ENCODE measurements around the gene TIAM2.
A peak's percentile ranks its signal among the peaks of the same experiment; 100 is the strongest.

Gene TIAM2

GRCh38 chr6:155067956-155068615 is 73.0 kb downstream of the TIAM2 start:
- H3K9me3 ChIP-seq (replicated peaks; ENCODE audit: low read length): no peaks in the 10 kb centered on the region
- H3K36me3 ChIP-seq (ENCODE audit: insufficient read depth, low read length): no peaks in the 10 kb centered on the region
- no peak overlapping the region for H3K4me2 ChIP-seq (ENCODE audit: low read length)
- H3K4me1 ChIP-seq (ENCODE audit: control insufficient read depth, insufficient read depth, low read length): peaks cover 27% of the 10 kb centered on the region
- H3K27me3 ChIP-seq (ENCODE audit: control insufficient read depth, insufficient read depth, low read length): no peaks in the 10 kb centered on the region
- no peak overlapping the region for H3K9ac ChIP-seq (ENCODE audit: low read depth, low read length)
- H3K4me3 ChIP-seq (ENCODE audit: low read length): no peak overlapping the region

- peaks cover 12% of the 10 kb centered on the region for H3K4me1 ChIP-seq (ENCODE audit: control insufficient read depth, insufficient read depth, low read length)
- no peak overlapping the region for H3K9ac ChIP-seq (ENCODE audit: low read depth, low read length)
- no peak overlapping the region for H3K4me3 ChIP-seq (ENCODE audit: low read length)
- H3K4me2 ChIP-seq (ENCODE audit: low read length): no peak overlapping the region
- no peaks in the 10 kb centered on the region for H3K27me3 ChIP-seq (ENCODE audit: control insufficient read depth, insufficient read depth, low read length)
- no peaks in the 10 kb centered on the region for H3K9me3 ChIP-seq (replicated peaks; ENCODE audit: low read length)
- no peaks in the 10 kb centered on the region for H3K36me3 ChIP-seq (ENCODE audit: insufficient read depth, low read length)
These were observed 74.4 kb downstream of the TIAM2 start for GRCh38 chr6:155069543-155069942.

- Histone ChIP-seq H3K4me2 (ENCODE audit: low read length) (no peak overlapping the region), H3K9ac (ENCODE audit: low read depth, low read length) (no peak overlapping the region), H3K36me3 (ENCODE audit: insufficient read depth, low read length) (no peaks in the 10 kb centered on the region), H3K9me3 (replicated peaks; ENCODE audit: low read length) (no peaks in the 10 kb centered on the region), H3K27me3 (ENCODE audit: control insufficient read depth, insufficient read depth, low read length) (no peaks in the 10 kb centered on the region), H3K4me1 (ENCODE audit: control insufficient read depth, insufficient read depth, low read length) (peaks cover 37% of the 10 kb centered on the region), H3K4me3 (ENCODE audit: low read length) (no peak overlapping the region)
These were observed 81.0 kb downstream of the TIAM2 start for GRCh38 chr6:155075930-155076695.

GRCh38 chr6:155077331-155077730 is 82.2 kb downstream of the TIAM2 start:
- Histone ChIP-seq H3K4me1 (ENCODE audit: control insufficient read depth, insufficient read depth, low read length) (peaks cover 46% of the 10 kb centered on the region), H3K9me3 (replicated peaks; ENCODE audit: low read length) (no peaks in the 10 kb centered on the region), H3K4me3 (ENCODE audit: low read length) (peak overlapping the region; percentile 42), H3K27me3 (ENCODE audit: control insufficient read depth, insufficient read depth, low read length) (no peaks in the 10 kb centered on the region), H3K36me3 (ENCODE audit: insufficient read depth, low read length) (no peaks in the 10 kb centered on the region), H3K4me2 (ENCODE audit: low read length) (peak overlapping the region; percentile 72), H3K9ac (ENCODE audit: low read depth, low read length) (peak overlapping the region; percentile 78)

GRCh38 chr6:155077784-155078183 is 82.7 kb downstream of the TIAM2 start:
- Histone ChIP-seq H3K4me2 (ENCODE audit: low read length) (peak overlapping the region; percentile 72), H3K27me3 (ENCODE audit: control insufficient read depth, insufficient read depth, low read length) (no peaks in the 10 kb centered on the region), H3K9ac (ENCODE audit: low read depth, low read length) (peak overlapping the region; percentile 78), H3K9me3 (replicated peaks; ENCODE audit: low read length) (no peaks in the 10 kb centered on the region), H3K4me3 (ENCODE audit: low read length) (peak overlapping the region; percentile 42), H3K4me1 (ENCODE audit: control insufficient read depth, insufficient read depth, low read length) (peaks cover 46% of the 10 kb centered on the region), H3K36me3 (ENCODE audit: insufficient read depth, low read length) (no peaks in the 10 kb centered on the region)

GRCh38 chr6:155078331-155078745 is 83.2 kb downstream of the TIAM2 start:
- H3K9ac ChIP-seq (ENCODE audit: low read depth, low read length): no peak overlapping the region
- no peaks in the 10 kb centered on the region for H3K36me3 ChIP-seq (ENCODE audit: insufficient read depth, low read length)
- no peaks in the 10 kb centered on the region for H3K27me3 ChIP-seq (ENCODE audit: control insufficient read depth, insufficient read depth, low read length)
- H3K9me3 ChIP-seq (replicated peaks; ENCODE audit: low read length): no peaks in the 10 kb centered on the region
- no peak overlapping the region for H3K4me3 ChIP-seq (ENCODE audit: low read length)
- no peak overlapping the region for H3K4me2 ChIP-seq (ENCODE audit: low read length)
- H3K4me1 ChIP-seq (ENCODE audit: control insufficient read depth, insufficient read depth, low read length): peaks cover 46% of the 10 kb centered on the region

GRCh38 chr6:155079985-155080452 is 84.9 kb downstream of the TIAM2 start:
- Histone ChIP-seq H3K9ac (ENCODE audit: low read depth, low read length) (peak overlapping the region; percentile 38), H3K4me1 (ENCODE audit: control insufficient read depth, insufficient read depth, low read length) (peaks cover 63% of the 10 kb centered on the region), H3K9me3 (replicated peaks; ENCODE audit: low read length) (no peaks in the 10 kb centered on the region), H3K36me3 (ENCODE audit: insufficient read depth, low read length) (no peaks in the 10 kb centered on the region), H3K4me3 (ENCODE audit: low read length) (no peak overlapping the region), H3K4me2 (ENCODE audit: low read length) (peak overlapping the region; percentile 29), H3K27me3 (ENCODE audit: control insufficient read depth, insufficient read depth, low read length) (no peaks in the 10 kb centered on the region)

GRCh38 chr6:155080881-155081845 is 86.0 kb downstream of the TIAM2 start:
- Histone ChIP-seq H3K9ac (ENCODE audit: low read depth, low read length) (peak overlapping the region; percentile 75), H3K4me1 (ENCODE audit: control insufficient read depth, insufficient read depth, low read length) (peaks cover 73% of the 10 kb centered on the region), H3K27me3 (ENCODE audit: control insufficient read depth, insufficient read depth, low read length) (no peaks in the 10 kb centered on the region), H3K4me3 (ENCODE audit: low read length) (peak overlapping the region; percentile 46), H3K9me3 (replicated peaks; ENCODE audit: low read length) (no peaks in the 10 kb centered on the region), H3K4me2 (ENCODE audit: low read length) (peak overlapping the region; percentile 62), H3K36me3 (ENCODE audit: insufficient read depth, low read length) (no peaks in the 10 kb centered on the region)

GRCh38 chr6:155084431-155085123 is 89.5 kb downstream of the TIAM2 start:
- H3K36me3 ChIP-seq (ENCODE audit: insufficient read depth, low read length): no peaks in the 10 kb centered on the region
- H3K9ac ChIP-seq (ENCODE audit: low read depth, low read length): no peak overlapping the region
- H3K4me1 ChIP-seq (ENCODE audit: control insufficient read depth, insufficient read depth, low read length): peaks cover 50% of the 10 kb centered on the region
- H3K27me3 ChIP-seq (ENCODE audit: control insufficient read depth, insufficient read depth, low read length): no peaks in the 10 kb centered on the region
- H3K4me2 ChIP-seq (ENCODE audit: low read length): peak overlapping the region; percentile 54
- H3K4me3 ChIP-seq (ENCODE audit: low read length): no peak overlapping the region
- H3K9me3 ChIP-seq (replicated peaks; ENCODE audit: low read length): no peaks in the 10 kb centered on the region

GRCh38 chr6:155085582-155086257 is 90.6 kb downstream of the TIAM2 start:
- no peak overlapping the region for H3K4me3 ChIP-seq (ENCODE audit: low read length)
- peaks cover 46% of the 10 kb centered on the region for H3K4me1 ChIP-seq (ENCODE audit: control insufficient read depth, insufficient read depth, low read length)
- no peaks in the 10 kb centered on the region for H3K36me3 ChIP-seq (ENCODE audit: insufficient read depth, low read length)
- H3K9me3 ChIP-seq (replicated peaks; ENCODE audit: low read length): no peaks in the 10 kb centered on the region
- no peak overlapping the region for H3K9ac ChIP-seq (ENCODE audit: low read depth, low read length)
- no peaks in the 10 kb centered on the region for H3K27me3 ChIP-seq (ENCODE audit: control insufficient read depth, insufficient read depth, low read length)
- H3K4me2 ChIP-seq (ENCODE audit: low read length): no peak overlapping the region
